SK-N-MC (cell line): ENCODE results near the gene PXT1.

Experiments
- EZH2 ChIP-seq: fragments of 200-600 bp; sonication (generic); IDR thresholded peaks from one replicate; pipeline ENCODE4 v1.6.1; 2017; ENCODE audit warnings: antibody characterized with exemption
- FOXP2 ChIP-seq: optimal IDR thresholded peaks from 2 replicates; pipeline ENCODE3; 2011; ENCODE audit warnings: mild to moderate bottlenecking, moderate library complexity; ENCODE audit not compliant: insufficient read depth; ENCODE audit errors: extremely low read length, control extremely low read depth
- POLR2AphosphoS5 ChIP-seq: IDR thresholded peaks from 2 replicates; pipeline ENCODE4 v1.6.1; 2012; ENCODE audit warnings: mild to moderate bottlenecking, low read depth, low read length, borderline replicate concordance

DNA sequence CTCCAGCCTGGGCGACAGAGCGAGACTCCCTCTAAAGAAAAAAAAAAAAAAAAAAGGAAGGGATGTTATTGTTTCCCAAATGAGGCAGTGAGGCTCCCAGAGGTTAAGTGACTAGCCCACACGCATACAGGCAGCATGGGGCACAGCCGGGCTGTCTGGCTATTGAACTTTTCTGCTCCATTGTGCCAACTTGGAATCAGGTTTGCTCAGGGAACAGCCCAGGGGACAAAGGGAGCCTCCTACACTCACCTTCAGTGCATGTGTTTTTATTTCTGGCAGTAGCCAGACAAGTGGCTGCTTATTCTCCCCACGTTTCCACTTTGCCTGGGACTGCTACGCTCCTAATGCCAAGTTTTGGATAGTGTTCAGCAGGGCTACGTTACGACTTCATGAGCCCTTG is 65.9 kb downstream of the PXT1 start:
- TF ChIP-seq POLR2AphosphoS5, result no peak
- TF ChIP-seq EZH2, result no peak
- no peak for TF ChIP-seq FOXP2
